ENCODE data around the gene MB.
A peak's percentile ranks its signal among the peaks of the same experiment; 100 is the strongest.

Gene MB

GRCh38 chr22:35586771-35587170 is 30.4 kb downstream of the MB start:
- no peak for DNase-seq (ENCODE audit: low read depth)
- no peak for TF ChIP-seq CTCF (IDR thresholded peaks at IDR 0.05; ENCODE audit: control insufficient read depth, extremely low read depth, insufficient read depth)
- no peak overlapping the region for H3K4me3 ChIP-seq (ENCODE audit: low read depth, low read length)

GRCh38 chr22:35582861-35583670 is 34.1 kb downstream of the MB start:
- no peak overlapping the region for H3K4me3 ChIP-seq (ENCODE audit: low read depth, low read length)
- peak; percentile 84 for TF ChIP-seq CTCF (IDR thresholded peaks at IDR 0.05; ENCODE audit: control insufficient read depth, extremely low read depth, insufficient read depth)
- peak; percentile 30 for DNase-seq (ENCODE audit: low read depth)

- TF ChIP-seq CTCF (IDR thresholded peaks at IDR 0.05; ENCODE audit: control insufficient read depth, extremely low read depth, insufficient read depth) = no peak
- no peak overlapping the region for H3K4me3 ChIP-seq (ENCODE audit: low read depth, low read length)
- DNase-seq (ENCODE audit: low read depth) = no peak
These were observed 34.8 kb downstream of the MB start for GRCh38 chr22:35582218-35582860.

- DNase-seq (ENCODE audit: low read depth) = no peak
- TF ChIP-seq CTCF (IDR thresholded peaks at IDR 0.05; ENCODE audit: control insufficient read depth, extremely low read depth, insufficient read depth) = no peak
- no peak overlapping the region for H3K4me3 ChIP-seq (ENCODE audit: low read depth, low read length)
These were observed 36.1 kb downstream of the MB start for GRCh38 chr22:35581023-35581413.

GRCh38 chr22:35580351-35581022 is 36.6 kb downstream of the MB start:
- no peak for TF ChIP-seq CTCF (IDR thresholded peaks at IDR 0.05; ENCODE audit: control insufficient read depth, extremely low read depth, insufficient read depth)
- DNase-seq (ENCODE audit: low read depth) = no peak
- H3K4me3 ChIP-seq (ENCODE audit: low read depth, low read length) = no peak overlapping the region

- H3K4me3 ChIP-seq (ENCODE audit: low read depth, low read length) = no peak overlapping the region
- TF ChIP-seq CTCF (IDR thresholded peaks at IDR 0.05; ENCODE audit: control insufficient read depth, extremely low read depth, insufficient read depth) = no peak
- DNase-seq (ENCODE audit: low read depth) = no peak
These were observed 38.1 kb downstream of the MB start for GRCh38 chr22:35578836-35579575.
